Activated CD4-positive, alpha-beta memory T cell treated with anti-CD3 and anti-CD28 coated beads for 36 hours (primary cell): ENCODE data around the gene PRSS22. TPM values are rescaled to one million over a fixed set of nuclear protein-coding genes. Genes with fewer than 3 reads are reported as not detected.

Source experiments
- CTCF ChIA-PET: fragments of 350-600 bp; sonication (Branson Sonifier 250); formaldehyde crosslinking; loops from one replicate; lab custom pipeline; 2021; ENCODE audit warnings: antibody characterized with exemption, inconsistent platforms; lab: Charles Lee
- POLR2A ChIA-PET: fragments of 350-600 bp; sonication (Branson Sonifier 250); formaldehyde crosslinking; loops from one replicate; lab custom pipeline; 2021; ENCODE audit warnings: antibody characterized with exemption; lab: Charles Lee
- DNase-seq: peaks from one replicate; pipeline ENCODE4 v3.0.0-alpha.2; 2020
- H3K27ac Mint-ChIP-seq: one replicate; pipeline ENCODE4 v1.8.0; 2021; ENCODE audit warnings: mixed read lengths
- H3K27me3 Mint-ChIP-seq: one replicate; pipeline ENCODE4 v1.8.0; 2021; ENCODE audit warnings: mixed read lengths
- H3K36me3 Mint-ChIP-seq: one replicate; pipeline ENCODE4 v1.8.0; 2021; ENCODE audit warnings: mixed read lengths
- H3K4me1 Mint-ChIP-seq: one replicate; pipeline ENCODE4 v1.8.0; 2021; ENCODE audit warnings: low read depth, mixed read lengths
- H3K4me3 Mint-ChIP-seq: one replicate; pipeline ENCODE4 v1.8.0; 2021; ENCODE audit warnings: mild to moderate bottlenecking, mixed read lengths
- H3K9me3 Mint-ChIP-seq: one replicate; pipeline ENCODE4 v1.8.0; 2021; ENCODE audit warnings: mixed read lengths
- intact Hi-C: fragments of 100-400 bp; cut with micrococcal nuclease; formaldehyde crosslinking; loops from one replicate; pipeline ENCODE4 v1.15.1; 2023
- total RNA-seq, 2 experiments: library from RNA; stranded (reverse); gene quantifications; one replicate each; pipeline ENCODE4 v1.2.3, GENCODE V29; 2021

The PRSS22 gene
- total RNA-seq, 2 experiments from 2014 or later, result 0.24 to 0.38 TPM

DNA sequence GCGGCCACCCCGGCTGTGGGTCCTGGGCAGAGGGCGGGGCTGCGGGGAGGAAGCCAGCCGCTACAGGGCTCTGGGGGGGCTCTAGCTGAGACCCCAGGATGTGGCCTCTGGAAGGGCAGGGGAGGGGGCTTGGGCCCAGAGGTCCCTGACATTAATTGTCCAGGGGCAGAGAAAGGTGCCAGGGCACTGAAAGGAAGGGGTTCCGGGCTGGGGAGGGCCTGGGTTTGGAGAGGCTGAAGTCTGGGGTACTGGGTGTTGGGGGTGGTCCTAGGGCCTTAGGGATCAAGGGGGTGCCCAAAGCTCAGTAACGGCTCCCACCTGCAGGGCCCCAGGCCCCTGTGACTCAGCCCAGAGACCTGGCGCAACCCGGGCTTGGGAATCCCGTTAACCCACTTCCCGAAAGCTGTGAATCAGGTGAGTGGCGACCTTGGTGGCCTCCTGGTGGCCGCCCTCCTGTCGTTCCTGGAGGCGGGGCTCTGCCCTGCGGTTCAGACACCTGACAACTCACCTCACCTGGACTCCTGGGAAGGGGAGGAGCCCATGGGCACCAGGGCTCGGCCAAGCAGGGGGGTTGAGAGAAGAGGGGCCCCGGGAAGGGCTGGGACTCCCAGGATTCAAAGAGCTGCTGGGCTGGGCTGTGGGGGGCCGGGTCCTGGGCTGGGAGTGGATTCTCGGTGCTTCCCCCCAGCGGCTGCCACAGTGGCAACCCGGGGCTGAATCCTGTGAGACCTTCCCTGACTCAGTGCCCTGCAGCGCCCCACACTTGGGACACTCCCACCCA lies 465 bp upstream of the PRSS22 start:
- Mint-ChIP-seq H3K27me3 (peaks cover 11% of the 10 kb centered on the region), H3K27ac (no peak overlapping the region), H3K4me1 (peaks cover 5% of the 10 kb centered on the region), H3K4me3 (no peak overlapping the region), H3K36me3 (peaks cover 4% of the 10 kb centered on the region), H3K9me3 (peaks cover 18% of the 10 kb centered on the region)
- ChIA-PET CTCF (interaction anchor here (0.6 kb wide), 1 partner anchor 145 kb away, joined by 4 read pairs; no protein-coding TSS in a partner anchor), POLR2A (no interaction called here)
- intact Hi-C loops, result no loop called here
- DNase-seq, result peak; percentile 27

- peaks cover 5% of the 10 kb centered on the region for H3K4me1 Mint-ChIP-seq
- no peak overlapping the region for H3K27ac Mint-ChIP-seq
- peaks cover 4% of the 10 kb centered on the region for H3K36me3 Mint-ChIP-seq
- no peak for DNase-seq
- ChIA-PET CTCF (interaction anchor here (3.5 to 4.6 kb wide), 2 partner anchors 11 to 18 kb away, joined by 16 to 34 read pairs; no protein-coding TSS in a partner anchor), POLR2A (interaction anchor here (0.9 kb wide), 1 partner anchor 146 kb away, joined by 3 read pairs; no protein-coding TSS in a partner anchor)
- peaks cover 18% of the 10 kb centered on the region for H3K9me3 Mint-ChIP-seq
- intact Hi-C loops, result no loop called here
- peaks cover 11% of the 10 kb centered on the region for H3K27me3 Mint-ChIP-seq
- no peak overlapping the region for H3K4me3 Mint-ChIP-seq
These were observed 1.1 kb downstream of the PRSS22 start for GRCh38 chr16:2856686-2857450.

DNA sequence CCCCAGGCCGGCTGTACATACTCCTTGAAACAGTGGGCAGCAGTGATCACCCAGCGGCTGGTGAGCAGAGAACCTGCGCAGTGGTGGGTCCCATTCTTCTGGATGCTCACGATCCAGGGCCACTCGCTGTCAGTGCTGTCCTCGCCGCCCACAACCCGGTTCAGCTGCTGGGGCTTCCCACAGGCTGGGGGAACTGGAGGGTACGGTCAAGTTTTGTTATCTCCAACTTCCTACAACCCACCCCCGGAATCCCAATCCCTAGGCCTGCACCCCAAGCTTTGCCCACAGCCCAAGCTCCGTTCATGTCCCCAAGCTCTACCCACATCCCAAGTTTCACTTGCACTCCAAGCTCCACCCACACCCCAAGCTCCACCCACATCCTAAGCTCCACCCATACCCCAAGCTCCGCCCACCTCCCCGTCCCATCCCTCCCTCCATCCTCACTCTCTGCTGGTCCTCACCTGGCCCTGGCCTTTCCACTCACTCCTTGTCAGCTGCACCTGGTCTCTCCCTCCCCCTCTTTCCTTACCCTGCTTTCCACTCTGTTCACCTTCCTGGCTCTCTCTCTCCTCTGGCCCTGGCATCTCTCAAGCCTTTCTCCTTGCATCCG lies 1.8 kb downstream of the PRSS22 start:
- CTCF ChIA-PET, result interaction anchor here (3.5 to 4.6 kb wide), 2 partner anchors 12 to 17 kb away, joined by 16 to 34 read pairs; no protein-coding TSS in a partner anchor
- intact Hi-C loops, result no loop called here
- Mint-ChIP-seq H3K4me1 (peaks cover 5% of the 10 kb centered on the region), H3K9me3 (peaks cover 15% of the 10 kb centered on the region), H3K36me3 (peaks cover 4% of the 10 kb centered on the region), H3K4me3 (no peak overlapping the region), H3K27ac (no peak overlapping the region), H3K27me3 (peaks cover 7% of the 10 kb centered on the region)
- POLR2A ChIA-PET, result interaction anchor here (0.9 kb wide), 1 partner anchor 145 kb away, joined by 3 read pairs; no protein-coding TSS in a partner anchor
- peak; percentile 49 for DNase-seq

GRCh38 chr16:2855536-2855935 lies 2.4 kb downstream of the PRSS22 start:
- H3K27ac Mint-ChIP-seq, result no peak overlapping the region
- H3K4me1 Mint-ChIP-seq, result peaks cover 5% of the 10 kb centered on the region
- ChIA-PET CTCF (interaction anchor here (1.1 to 4.6 kb wide), 5 partner anchors 11 to 84 kb away, joined by 3 to 34 read pairs (median 16); no protein-coding TSS in a partner anchor), POLR2A (no interaction called here)
- H3K36me3 Mint-ChIP-seq, result peaks cover 4% of the 10 kb centered on the region
- DNase-seq, result no peak
- H3K4me3 Mint-ChIP-seq, result no peak overlapping the region
- H3K27me3 Mint-ChIP-seq, result peaks cover 6% of the 10 kb centered on the region
- peaks cover 13% of the 10 kb centered on the region for H3K9me3 Mint-ChIP-seq
- intact Hi-C loops, result no loop called here

GRCh38 chr16:2854700-2855309 lies 3.2 kb downstream of the PRSS22 start:
- Mint-ChIP-seq H3K4me1 (peaks cover 5% of the 10 kb centered on the region), H3K36me3 (peaks cover 4% of the 10 kb centered on the region), H3K4me3 (no peak overlapping the region), H3K27me3 (peaks cover 2% of the 10 kb centered on the region), H3K27ac (no peak overlapping the region), H3K9me3 (peaks cover 11% of the 10 kb centered on the region)
- intact Hi-C loops, result no loop called here
- CTCF ChIA-PET, result interaction anchor here (0.6 to 4.6 kb wide), 11 partner anchors 10 to 85 kb away, joined by 3 to 34 read pairs (median 5); no protein-coding TSS in a partner anchor
- peak; percentile 35 for DNase-seq
- POLR2A ChIA-PET, result no interaction called here

GRCh38 chr16:2853531-2854073 lies 4.4 kb downstream of the PRSS22 start:
- DNase-seq, result no peak
- POLR2A ChIA-PET, result no interaction called here
- H3K4me3 Mint-ChIP-seq, result no peak overlapping the region
- peaks cover 9% of the 10 kb centered on the region for H3K27me3 Mint-ChIP-seq
- peaks cover 4% of the 10 kb centered on the region for H3K4me1 Mint-ChIP-seq
- intact Hi-C loops, result no loop called here
- CTCF ChIA-PET, result interaction anchor here (0.6 to 4.6 kb wide), 7 partner anchors 9 to 716 kb away, joined by 3 to 34 read pairs (median 16); no protein-coding TSS in a partner anchor
- no peak overlapping the region for H3K27ac Mint-ChIP-seq
- peaks cover 11% of the 10 kb centered on the region for H3K9me3 Mint-ChIP-seq
- H3K36me3 Mint-ChIP-seq, result peaks cover 4% of the 10 kb centered on the region

GRCh38 chr16:2852731-2853507 lies 5.1 kb downstream of the PRSS22 start:
- no peak overlapping the region for H3K4me3 Mint-ChIP-seq
- DNase-seq, result no peak
- intact Hi-C loops, result no loop called here
- peaks cover 4% of the 10 kb centered on the region for H3K36me3 Mint-ChIP-seq
- H3K27ac Mint-ChIP-seq, result no peak overlapping the region
- H3K4me1 Mint-ChIP-seq, result peaks cover 4% of the 10 kb centered on the region
- H3K27me3 Mint-ChIP-seq, result peaks cover 9% of the 10 kb centered on the region
- peaks cover 11% of the 10 kb centered on the region for H3K9me3 Mint-ChIP-seq
- POLR2A ChIA-PET, result no interaction called here
- CTCF ChIA-PET, result interaction anchor here (0.6 to 4.6 kb wide), 7 partner anchors 9 to 716 kb away, joined by 3 to 34 read pairs (median 16); no protein-coding TSS in a partner anchor

DNA sequence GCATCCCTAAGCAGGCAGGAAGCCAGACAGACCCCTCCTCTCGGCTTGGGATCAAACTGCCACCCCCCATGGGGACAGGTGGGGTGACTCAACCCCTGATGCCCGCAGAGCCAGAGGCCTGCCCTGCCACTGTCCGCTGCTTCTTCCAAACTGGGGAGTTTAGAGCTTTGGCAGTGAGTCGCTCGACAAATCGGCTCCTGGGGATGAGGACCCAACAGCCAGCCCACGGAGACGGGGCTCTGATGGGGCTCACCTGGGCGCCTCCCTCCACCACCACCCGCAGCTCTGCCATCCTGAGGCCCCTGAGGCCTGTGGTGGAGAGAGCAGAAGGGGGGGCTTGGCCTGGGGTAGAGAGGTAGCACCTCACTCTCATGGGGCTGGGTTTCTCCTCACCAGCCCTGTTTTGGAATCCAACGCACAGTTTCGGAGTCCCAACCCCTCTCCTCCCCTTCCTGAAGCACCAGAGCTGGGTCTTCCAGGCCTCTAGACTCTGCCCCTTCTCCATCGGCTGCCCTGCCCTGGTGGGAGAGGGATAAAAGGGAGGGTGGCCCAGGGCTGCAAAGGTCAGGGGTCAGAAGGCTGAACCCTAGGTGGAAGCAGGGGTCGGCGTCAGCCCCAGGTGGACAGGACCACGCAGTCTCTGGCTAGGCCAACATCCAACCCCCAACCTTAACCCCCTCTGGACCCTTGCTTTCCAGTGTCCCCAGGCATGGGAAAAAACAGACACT lies 5.8 kb downstream of the PRSS22 start:
- peaks cover 4% of the 10 kb centered on the region for H3K36me3 Mint-ChIP-seq
- POLR2A ChIA-PET, result no interaction called here
- peaks cover 7% of the 10 kb centered on the region for H3K27me3 Mint-ChIP-seq
- intact Hi-C loops, result no loop called here
- DNase-seq, result no peak
- CTCF ChIA-PET, result interaction anchor here (1.0 to 4.6 kb wide), 2 partner anchors 14 to 16 kb away, joined by 3 to 34 read pairs; no protein-coding TSS in a partner anchor
- H3K4me3 Mint-ChIP-seq, result no peak overlapping the region
- peaks cover 11% of the 10 kb centered on the region for H3K9me3 Mint-ChIP-seq
- H3K27ac Mint-ChIP-seq, result no peak overlapping the region
- peaks cover under 1% of the 10 kb centered on the region for H3K4me1 Mint-ChIP-seq

GRCh38 chr16:2848933-2849725 lies 8.8 kb downstream of the PRSS22 start:
- no peak overlapping the region for H3K4me3 Mint-ChIP-seq
- H3K27ac Mint-ChIP-seq, result no peak overlapping the region
- peaks cover 3% of the 10 kb centered on the region for H3K9me3 Mint-ChIP-seq
- POLR2A ChIA-PET, result no interaction called here
- no peaks in the 10 kb centered on the region for H3K36me3 Mint-ChIP-seq
- DNase-seq, result no peak
- peaks cover 12% of the 10 kb centered on the region for H3K4me1 Mint-ChIP-seq
- intact Hi-C loops, result no loop called here
- H3K27me3 Mint-ChIP-seq, result peaks cover 7% of the 10 kb centered on the region
- CTCF ChIA-PET, result interaction anchor here (1.4 to 2.3 kb wide), 2 partner anchors 10 to 19 kb away, joined by 5 to 10 read pairs; no protein-coding TSS in a partner anchor
